ENCODE measurements around the gene CACNA1S. TPM values are rescaled to one million over a fixed set of nuclear protein-coding genes. Genes with fewer than 3 reads are reported as not detected.

Gene CACNA1S
- total and polyA plus RNA-seq, 2 of the 13 experiments (the other 11 are each of a cell fraction or from before 2014, with no cell fraction given): not detected

GRCh38 chr1:201048521-201048920 is 63.7 kb downstream of the CACNA1S start (continued):
- TF ChIP-seq ZHX2 (IDR thresholded peaks at IDR 0.05; ENCODE audit: low read depth) (no peak), ZHX2 (CRISPR knock-in tag; IDR thresholded peaks at IDR 0.05; ENCODE audit: borderline replicate concordance) (no peak), CSRNP1 (CRISPR knock-in tag; IDR thresholded peaks at IDR 0.05) (no peak), MAF1 (CRISPR knock-in tag; IDR thresholded peaks at IDR 0.05; ENCODE audit: borderline replicate concordance) (no peak), ZBED4 (CRISPR knock-in tag; IDR thresholded peaks at IDR 0.05; ENCODE audit: borderline replicate concordance) (no peak), MXI1 (IDR thresholded peaks at IDR 0.05; ENCODE audit: borderline replicate concordance, low read depth, low read length) (no peak), PHF8 (CRISPR knock-in tag; IDR thresholded peaks at IDR 0.05) (no peak), KLF12 (CRISPR knock-in tag; IDR thresholded peaks at IDR 0.05; ENCODE audit: borderline replicate concordance) (no peak), BRF2 (CRISPR knock-in tag; IDR thresholded peaks at IDR 0.05) (no peak)
